IMR-90 (cell line): ENCODE data around the gene GLIS1. TPM values are rescaled to one million over a fixed set of nuclear protein-coding genes. Genes with fewer than 3 reads are reported as not detected.

Experiments
- ATAC-seq: fragments of 200-7000 bp; cut with Tn5 transposase; 2 replicates; pipeline ENCODE4 v1.9.1; 2020; ENCODE audit warnings: low read depth, mild to moderate bottlenecking, moderate library complexity
- BruUV-seq: library from RNA; stranded (reverse); fragments of 400-500 nt; replicated peaks from 2 replicates; lab custom pipeline; 2021; lab: Mats Ljungman, UMichigan
- CTCF ChIA-PET: fragments of 300-600 bp; formaldehyde crosslinking; extraction: SDS; loops from one replicate; lab custom pipeline; 2021; ENCODE audit warnings: antibody characterized with exemption; lab: Yijun Ruan, JAX
- POLR2A ChIA-PET: fragments of 300-600 bp; sonication (Branson Sonifier 250); formaldehyde crosslinking; loops from one replicate; lab custom pipeline; 2022; ENCODE audit warnings: antibody characterized with exemption; ENCODE audit not compliant: unreplicated experiment; lab: Charles Lee
- DNase-seq: peaks from one replicate; pipeline ENCODE4 v3.0.0; 2013
- H2AFZ ChIP-seq: replicated peaks from 2 replicates; pipeline ENCODE3; 2013; ENCODE audit warnings: low read length, mild to moderate bottlenecking; ENCODE audit not compliant: poor library complexity
- H2AK5ac ChIP-seq: 2 replicates; pipeline ENCODE4 v1.6.1; 2013; ENCODE audit warnings: low read depth, low read length, inconsistent platforms
- H2AK9ac ChIP-seq: replicated peaks from 2 replicates; pipeline ENCODE3; 2013; ENCODE audit warnings: mild to moderate bottlenecking, low read depth, low read length, moderate library complexity; ENCODE audit not compliant: poor library complexity
- H2BK120ac ChIP-seq: 2 replicates; pipeline ENCODE4 v1.6.1; 2013; ENCODE audit warnings: low read depth, low read length, inconsistent platforms
- H2BK15ac ChIP-seq: 3 replicates; pipeline ENCODE4 v1.6.1; 2013; ENCODE audit warnings: low read depth, low read length, inconsistent platforms
- H2BK20ac ChIP-seq: 2 replicates; pipeline ENCODE4 v1.6.1; 2013; ENCODE audit warnings: low read depth, mild to moderate bottlenecking, inconsistent platforms, low read length, moderate library complexity
- H2BK5ac ChIP-seq: 2 replicates; pipeline ENCODE4 v1.6.1; 2013; ENCODE audit warnings: mild to moderate bottlenecking, low read depth, low read length, inconsistent platforms; ENCODE audit not compliant: poor library complexity, severe bottlenecking
- H3K14ac ChIP-seq: replicated peaks from 2 replicates; pipeline ENCODE4 v1.6.1; 2013; ENCODE audit warnings: low read depth, low read length, inconsistent platforms
- H3K18ac ChIP-seq: 2 replicates; pipeline ENCODE4 v1.6.1; 2013; ENCODE audit warnings: low read depth, low read length, control low read depth
- H3K23ac ChIP-seq: 2 replicates; pipeline ENCODE4 v1.6.1; 2013; ENCODE audit warnings: low read depth, low read length, inconsistent platforms
- H3K27ac ChIP-seq: 2 replicates; pipeline ENCODE4 v1.5.1; 2013; ENCODE audit warnings: mild to moderate bottlenecking, control low read depth, low read length; ENCODE audit not compliant: insufficient read depth
- H3K27me3 ChIP-seq: 2 replicates; pipeline ENCODE4 v1.6.1; 2013; ENCODE audit warnings: low read length; ENCODE audit not compliant: control insufficient read depth, insufficient read depth
- H3K36me3 ChIP-seq: 2 replicates; pipeline ENCODE4 v1.6.1; 2013; ENCODE audit warnings: low read length, mixed read lengths; ENCODE audit not compliant: control insufficient read depth, insufficient read depth
- H3K4ac ChIP-seq: 2 replicates; pipeline ENCODE4 v1.6.1; 2013; ENCODE audit warnings: low read depth, low read length, inconsistent platforms
- H3K4me1 ChIP-seq: 2 replicates; pipeline ENCODE4 v1.6.1; 2013; ENCODE audit warnings: low read length, mixed read lengths; ENCODE audit not compliant: control insufficient read depth, insufficient read depth
- H3K4me2 ChIP-seq: 2 replicates; pipeline ENCODE4 v1.6.1; 2013; ENCODE audit warnings: low read depth, mild to moderate bottlenecking, control low read depth, low read length, moderate library complexity
- H3K4me3 ChIP-seq: 2 replicates; pipeline ENCODE4 v1.5.1; 2013; ENCODE audit warnings: low read depth, mild to moderate bottlenecking, control low read depth, low read length, moderate library complexity; ENCODE audit not compliant: insufficient read depth
- H3K56ac ChIP-seq: 2 replicates; pipeline ENCODE4 v1.6.1; 2013; ENCODE audit warnings: low read length, inconsistent platforms; ENCODE audit not compliant: insufficient read depth; ENCODE audit errors: extremely low read depth
- H3K79me1 ChIP-seq, 2 experiments: 2 replicates each; pipeline ENCODE4 v1.6.1; 2013; ENCODE audit warnings: low read length in 2 of 2, inconsistent platforms in 1 of 2, low read depth in 1 of 2
- H3K9ac ChIP-seq: 2 replicates; pipeline ENCODE4 v1.6.1; 2013; ENCODE audit warnings: low read depth, low read length, control low read depth
- H3K9me1 ChIP-seq: 2 replicates; pipeline ENCODE4 v1.6.1; 2013; ENCODE audit warnings: low read length, inconsistent platforms; ENCODE audit not compliant: insufficient read depth
- H3K9me3 ChIP-seq: 2 replicates; pipeline ENCODE4 v1.6.1; 2013; ENCODE audit warnings: low read length; ENCODE audit not compliant: control insufficient read depth, insufficient read depth
- H4K20me1 ChIP-seq: 2 replicates; pipeline ENCODE4 v1.6.1; 2013; ENCODE audit warnings: low read length, inconsistent platforms; ENCODE audit not compliant: insufficient read depth
- H4K5ac ChIP-seq: 2 replicates; pipeline ENCODE4 v1.6.1; 2013; ENCODE audit warnings: mild to moderate bottlenecking, low read depth, low read length, control low read depth
- H4K8ac ChIP-seq, 2 experiments: 2 replicates each; pipeline ENCODE4 v1.6.1; 2013; ENCODE audit warnings: low read depth in 2 of 2, low read length in 2 of 2, control low read depth in 1 of 2, inconsistent platforms in 1 of 2
- H4K91ac ChIP-seq: 2 replicates; pipeline ENCODE4 v1.6.1; 2013; ENCODE audit warnings: low read depth, low read length, inconsistent platforms; ENCODE audit not compliant: insufficient read depth
- BHLHE40 ChIP-seq: fragments of 150-350 bp; IDR thresholded peaks from 2 replicates; pipeline ENCODE4 v1.6.1; 2016; ENCODE audit warnings: mild to moderate bottlenecking, low read depth, low read length
- CEBPB ChIP-seq: IDR thresholded peaks from 2 replicates; pipeline ENCODE4 v1.6.1; 2012; ENCODE audit warnings: low read depth, low read length, improper control_type of control experiment
- CHD1 ChIP-seq: IDR thresholded peaks from 2 replicates; pipeline ENCODE4 v1.6.1; 2012; ENCODE audit warnings: low read depth, low read length, improper control_type of control experiment
- FOS ChIP-seq: fragments of 150-350 bp; IDR thresholded peaks from 2 replicates; pipeline ENCODE4 v1.6.1; 2016; ENCODE audit warnings: low read depth, low read length
- MAFK ChIP-seq: IDR thresholded peaks from 2 replicates; pipeline ENCODE4 v1.6.1; 2012; ENCODE audit warnings: low read depth, low read length, improper control_type of control experiment
- MAZ ChIP-seq: IDR thresholded peaks from 2 replicates; pipeline ENCODE4 v1.6.1; 2012; ENCODE audit warnings: low read depth, mild to moderate bottlenecking, low read length, improper control_type of control experiment, moderate library complexity, borderline replicate concordance
- MXI1 ChIP-seq: IDR thresholded peaks from 2 replicates; pipeline ENCODE4 v1.6.1; 2012; ENCODE audit warnings: low read depth, mild to moderate bottlenecking, low read length, moderate library complexity, borderline replicate concordance
- NFE2L2 ChIP-seq: fragments of 150-350 bp; IDR thresholded peaks from 2 replicates; pipeline ENCODE4 v1.6.1; 2016; ENCODE audit warnings: low read depth, mild to moderate bottlenecking, low read length
- POLR2A ChIP-seq: IDR thresholded peaks from 2 replicates; pipeline ENCODE4 v1.6.1; 2012; ENCODE audit warnings: mild to moderate bottlenecking, low read depth, low read length
- RAD21 ChIP-seq: IDR thresholded peaks from 2 replicates; pipeline ENCODE4 v1.6.1; 2012; ENCODE audit warnings: low read length, improper control_type of control experiment
- RCOR1 ChIP-seq: IDR thresholded peaks from 2 replicates; pipeline ENCODE4 v1.6.1; 2012; ENCODE audit warnings: mild to moderate bottlenecking, low read length, improper control_type of control experiment; ENCODE audit not compliant: insufficient replicate concordance
- RFX5 ChIP-seq: IDR thresholded peaks from 2 replicates; pipeline ENCODE4 v1.8.0; 2012; ENCODE audit warnings: low read depth, mild to moderate bottlenecking, low read length, moderate library complexity
- SMC3 ChIP-seq: fragments of 150-350 bp; IDR thresholded peaks from 2 replicates; pipeline ENCODE4 v1.6.1; 2016; ENCODE audit warnings: low read depth, mild to moderate bottlenecking, antibody characterized with exemption, low read length, moderate library complexity
- WGBS, 2 experiments: methylation state at CpG; one replicate each; pipeline versions ENCODE4 v1.1.5 to v1.1.7; 2013; ENCODE audit warnings: missing lambda C conversion rate in 2 of 2; ENCODE audit not compliant: insufficient read length in 1 of 2; ENCODE audit errors: extremely low coverage in 2 of 2; 5-methylcytosine and 5-hydroxymethylcytosine counted together
- dilution Hi-C: fragments of 300-500 bp; cut with HindIII; formaldehyde crosslinking; loops from one replicate; pipeline ENCODE4 v1.14.3; 2018; ENCODE audit warnings: low sequenced_read_pairs; ENCODE audit not compliant: unreplicated experiment
- in situ Hi-C: fragments of 300-500 bp; cut with MboI; formaldehyde crosslinking; loops from 3 replicates; pipeline ENCODE4 v1.14.3; 2019; ENCODE audit warnings: low sequenced_read_pairs, inconsistent platforms, mixed read lengths
- intact Hi-C: fragments of 100-400 bp; cut with micrococcal nuclease; formaldehyde crosslinking; loops from 2 replicates; pipeline ENCODE4 v1.10.0; 2022
- polyA plus RNA-seq, 3 experiments: library from polyadenylated mRNA; depleted of rRNA; stranded (reverse); fragments of >200 nt; gene quantifications; 2 replicates each; pipeline ENCODE4 v1.2.3, GENCODE V29; 2012; ENCODE audit warnings: low replicate concordance in 1 of 3
- total RNA-seq: library from RNA; depleted of rRNA; stranded (reverse); fragments of >200 nt; gene quantifications from 2 replicates; pipeline ENCODE4 v1.2.3, GENCODE V29; 2012
- TF ChIP-seq, protein P1 (sequence below): conservative IDR thresholded peaks from 2 replicates; pipeline ENCODE4 v1.5.1; 2012; ENCODE audit warnings: mild to moderate bottlenecking, low read depth, low read length, improper control_type of control experiment
- TF ChIP-seq, protein P2 (sequence below): fragments of 150-350 bp; IDR thresholded peaks from 2 replicates; pipeline ENCODE4 v1.6.1; 2016; ENCODE audit warnings: low read depth, mild to moderate bottlenecking, low read length, moderate library complexity, borderline replicate concordance
- TF ChIP-seq, protein P3 (sequence below): fragments of 150-350 bp; IDR thresholded peaks from 2 replicates; pipeline ENCODE4 v1.6.1; 2017; ENCODE audit warnings: mild to moderate bottlenecking, antibody characterized with exemption, low read length, low read depth

Gene GLIS1
- total and polyA plus RNA-seq, 2 of the 4 experiments (the other 2 are of a cell fraction) = 0.18 to 2.3 TPM

DNA sequence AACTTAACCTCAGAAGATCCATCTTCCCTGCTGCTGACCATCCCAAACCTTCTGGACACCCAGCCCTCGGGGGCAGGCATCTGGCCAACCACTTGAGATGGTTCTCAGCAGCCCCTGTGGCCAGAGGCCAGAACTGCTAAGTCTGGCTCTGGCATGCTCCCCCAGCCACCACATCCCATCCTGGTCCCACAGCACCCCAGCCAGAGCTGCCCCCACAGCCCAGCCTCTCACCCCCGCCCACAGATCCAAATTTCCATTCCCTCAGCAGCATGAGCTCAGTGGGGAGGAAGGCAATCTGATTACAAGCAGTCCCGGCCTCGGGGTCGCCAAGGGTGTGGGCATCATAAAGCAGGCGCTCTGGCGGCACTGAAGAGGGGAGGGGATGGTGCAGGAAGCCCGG, 45.6 kb downstream of the GLIS1 start:
- no peak for DNase-seq
- TF ChIP-seq, protein P1, sequence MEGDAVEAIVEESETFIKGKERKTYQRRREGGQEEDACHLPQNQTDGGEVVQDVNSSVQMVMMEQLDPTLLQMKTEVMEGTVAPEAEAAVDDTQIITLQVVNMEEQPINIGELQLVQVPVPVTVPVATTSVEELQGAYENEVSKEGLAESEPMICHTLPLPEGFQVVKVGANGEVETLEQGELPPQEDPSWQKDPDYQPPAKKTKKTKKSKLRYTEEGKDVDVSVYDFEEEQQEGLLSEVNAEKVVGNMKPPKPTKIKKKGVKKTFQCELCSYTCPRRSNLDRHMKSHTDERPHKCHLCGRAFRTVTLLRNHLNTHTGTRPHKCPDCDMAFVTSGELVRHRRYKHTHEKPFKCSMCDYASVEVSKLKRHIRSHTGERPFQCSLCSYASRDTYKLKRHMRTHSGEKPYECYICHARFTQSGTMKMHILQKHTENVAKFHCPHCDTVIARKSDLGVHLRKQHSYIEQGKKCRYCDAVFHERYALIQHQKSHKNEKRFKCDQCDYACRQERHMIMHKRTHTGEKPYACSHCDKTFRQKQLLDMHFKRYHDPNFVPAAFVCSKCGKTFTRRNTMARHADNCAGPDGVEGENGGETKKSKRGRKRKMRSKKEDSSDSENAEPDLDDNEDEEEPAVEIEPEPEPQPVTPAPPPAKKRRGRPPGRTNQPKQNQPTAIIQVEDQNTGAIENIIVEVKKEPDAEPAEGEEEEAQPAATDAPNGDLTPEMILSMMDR = no peak
- TF ChIP-seq RCOR1 (no peak), CHD1 (no peak), RAD21 (no peak), FOS (no peak), SMC3 (no peak), MXI1 (no peak), NFE2L2 (no peak), MAZ (no peak), BHLHE40 (no peak), RFX5 (no peak), POLR2A (no peak), MAFK (no peak), CEBPB (no peak)
- TF ChIP-seq, protein P2, sequence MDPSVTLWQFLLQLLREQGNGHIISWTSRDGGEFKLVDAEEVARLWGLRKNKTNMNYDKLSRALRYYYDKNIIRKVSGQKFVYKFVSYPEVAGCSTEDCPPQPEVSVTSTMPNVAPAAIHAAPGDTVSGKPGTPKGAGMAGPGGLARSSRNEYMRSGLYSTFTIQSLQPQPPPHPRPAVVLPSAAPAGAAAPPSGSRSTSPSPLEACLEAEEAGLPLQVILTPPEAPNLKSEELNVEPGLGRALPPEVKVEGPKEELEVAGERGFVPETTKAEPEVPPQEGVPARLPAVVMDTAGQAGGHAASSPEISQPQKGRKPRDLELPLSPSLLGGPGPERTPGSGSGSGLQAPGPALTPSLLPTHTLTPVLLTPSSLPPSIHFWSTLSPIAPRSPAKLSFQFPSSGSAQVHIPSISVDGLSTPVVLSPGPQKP = no peak
- TF ChIP-seq, protein P3, sequence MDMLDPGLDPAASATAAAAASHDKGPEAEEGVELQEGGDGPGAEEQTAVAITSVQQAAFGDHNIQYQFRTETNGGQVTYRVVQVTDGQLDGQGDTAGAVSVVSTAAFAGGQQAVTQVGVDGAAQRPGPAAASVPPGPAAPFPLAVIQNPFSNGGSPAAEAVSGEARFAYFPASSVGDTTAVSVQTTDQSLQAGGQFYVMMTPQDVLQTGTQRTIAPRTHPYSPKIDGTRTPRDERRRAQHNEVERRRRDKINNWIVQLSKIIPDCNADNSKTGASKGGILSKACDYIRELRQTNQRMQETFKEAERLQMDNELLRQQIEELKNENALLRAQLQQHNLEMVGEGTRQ = no peak

More for the DNA sequence above, 45.6 kb downstream of the GLIS1 start:
- Histone ChIP-seq H3K14ac (no peak overlapping the region), H2BK20ac (no peak overlapping the region), H3K36me3 (no peaks in the 10 kb centered on the region), H3K4ac (no peak overlapping the region), H3K4me2 (no peak overlapping the region), H3K27me3 (no peaks in the 10 kb centered on the region), H2AFZ (no peak overlapping the region), H3K9me3 (no peaks in the 10 kb centered on the region), H3K27ac (no peak overlapping the region), H2AK5ac (no peak overlapping the region), H3K4me1 (peaks cover 2% of the 10 kb centered on the region; the same call in 1 of the 2 replicates), H2AK9ac (no peak overlapping the region), H3K56ac (no peak overlapping the region), H3K9ac (no peak overlapping the region), H3K9me1 (0 out of 2 replicates have a peak, but pooled peaks cover 4% of the 10 kb centered on the region), H4K20me1 (peaks cover 15% of the 10 kb centered on the region; the same call in 1 of the 2 replicates), H4K8ac (no peak overlapping the region), H3K23ac (no peak overlapping the region), H2BK5ac (no peak overlapping the region), H2BK15ac (no peak overlapping the region), H3K4me3 (no peak overlapping the region), H3K18ac (no peak overlapping the region), H3K79me1 (peaks cover 3 to 21% of the 10 kb centered on the region in 2 experiments; a peak in 3 of 4 replicates), H4K5ac (no peak overlapping the region), H2BK120ac (no peak overlapping the region), H4K91ac (no peak overlapping the region)
- ChIA-PET POLR2A (no interaction called here), CTCF (no interaction called here)
- BruUV-seq = no TSS peak
- WGBS, 2 experiments = no CpG with 5 or more reads among the region's 8 CpGs
- dilution Hi-C loops = no loop called here
- intact Hi-C loops = no loop called here
- ATAC-seq = no peak
- in situ Hi-C loops = no loop called here
